G401.6 (cell line): ENCODE measurements around the gene ARHGEF4.

Experiments
- FAIRE-seq: peaks from 2 replicates; lab custom pipeline; 2012; peaks lifted over from hg19 to GRCh38; lab: Jason Lieb, UNC

ARHGEF4 gene

GRCh38 chr2:130851624-130852382 is 15.1 kb downstream of the ARHGEF4 start:
- FAIRE-seq, result no peak

DNA sequence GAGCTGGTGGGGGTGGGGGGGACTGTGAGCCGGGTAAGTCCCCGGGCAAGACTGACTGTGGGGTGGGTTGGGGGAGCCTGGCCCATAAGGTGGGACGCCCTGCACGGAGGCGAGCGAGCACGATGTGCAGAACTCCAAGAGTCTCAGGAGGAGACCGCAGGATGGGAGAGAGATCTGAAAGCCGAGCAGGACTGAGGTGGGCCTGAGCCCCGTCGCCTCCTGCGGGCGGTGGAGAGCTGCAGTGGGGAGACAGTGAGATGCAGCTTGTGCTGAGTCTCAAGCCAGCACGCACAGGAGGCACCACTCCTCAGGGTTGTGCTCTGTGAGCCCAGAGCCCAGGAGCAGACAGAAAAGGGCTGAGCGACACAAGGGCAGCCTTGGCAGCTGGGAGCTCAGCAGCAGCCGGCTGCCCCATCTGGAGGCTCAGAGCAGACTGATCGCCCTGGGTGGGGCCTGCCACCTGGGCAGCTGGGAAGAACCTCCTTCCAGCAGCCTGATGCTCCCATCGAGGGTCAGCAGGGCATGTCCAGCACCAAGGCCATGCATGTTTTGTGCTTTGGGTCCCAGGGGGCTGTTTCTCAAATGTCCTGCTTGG is 15.9 kb downstream of the ARHGEF4 start:
- no peak for FAIRE-seq

DNA sequence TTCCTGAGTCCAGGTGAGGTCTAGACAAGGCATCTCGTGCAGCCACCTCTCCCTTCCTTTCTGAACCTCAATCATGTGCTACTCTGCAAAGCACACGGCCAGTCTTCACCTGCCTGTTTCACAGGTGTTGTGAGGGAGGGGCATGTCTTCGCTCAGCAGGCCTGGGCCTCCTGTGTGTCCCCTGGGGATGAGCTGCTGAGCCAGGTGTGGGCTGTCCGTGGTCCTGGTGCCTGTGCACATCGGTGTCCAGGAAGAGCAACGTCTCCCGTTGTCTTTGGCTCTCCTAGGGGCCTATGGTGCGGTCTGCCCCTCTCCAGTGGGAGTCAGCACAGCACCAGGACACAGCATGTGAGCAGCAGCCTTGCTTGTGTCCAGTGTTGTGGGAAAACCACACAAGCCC is 16.7 kb downstream of the ARHGEF4 start:
- no peak for FAIRE-seq

- no peak for FAIRE-seq
Measured at GRCh38 chr2:130854301-130854700, 17.6 kb downstream of the ARHGEF4 start.

DNA sequence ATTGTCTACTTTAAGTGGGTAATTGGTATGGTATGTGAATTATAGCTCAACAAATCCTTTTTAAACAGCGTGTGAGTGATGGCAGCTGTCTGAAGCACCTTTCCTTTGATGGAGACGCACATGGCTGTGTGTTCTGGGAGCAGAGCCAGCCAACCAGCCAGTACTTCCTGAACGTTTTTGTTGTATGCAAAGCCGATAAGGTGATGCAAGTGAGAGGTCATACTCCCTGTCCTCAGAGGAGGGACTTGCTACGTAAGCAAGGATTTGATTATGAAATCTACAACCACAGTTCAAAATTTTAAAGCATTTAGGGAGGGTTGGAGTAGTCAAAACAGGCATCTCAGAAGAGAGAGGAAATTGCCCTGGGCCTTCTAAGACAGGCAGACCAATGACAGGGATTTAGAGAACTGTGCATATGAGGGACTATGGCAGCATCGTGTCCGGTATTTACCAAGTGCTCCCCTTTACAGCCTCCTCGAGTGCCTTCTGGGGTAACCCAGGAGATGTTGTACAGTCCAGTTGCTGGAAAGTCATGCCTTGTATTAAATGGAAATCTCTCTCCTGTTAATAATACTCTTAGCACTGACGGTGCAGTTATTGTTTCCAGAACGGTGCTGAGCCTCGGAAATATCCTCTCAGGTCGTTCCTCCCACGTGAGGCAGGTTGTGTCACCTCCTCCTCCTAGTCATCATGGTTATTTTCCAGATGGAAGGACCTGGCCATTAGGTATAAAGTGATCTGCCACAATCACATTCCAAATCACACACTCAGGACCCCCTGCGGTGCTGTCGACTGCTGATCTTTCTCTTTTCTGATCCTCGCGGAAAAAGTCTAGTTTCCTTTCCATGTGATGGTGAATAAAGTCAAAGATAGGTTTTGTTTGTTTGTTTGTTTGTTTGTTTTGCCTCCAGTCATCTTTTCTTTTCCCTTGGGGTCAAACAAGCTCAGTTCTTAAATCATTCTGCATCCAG is 28.4 kb downstream of the ARHGEF4 start:
- no peak for FAIRE-seq

- no peak for FAIRE-seq
Measured at GRCh38 chr2:130869441-130870160, 32.9 kb downstream of the ARHGEF4 start.

DNA sequence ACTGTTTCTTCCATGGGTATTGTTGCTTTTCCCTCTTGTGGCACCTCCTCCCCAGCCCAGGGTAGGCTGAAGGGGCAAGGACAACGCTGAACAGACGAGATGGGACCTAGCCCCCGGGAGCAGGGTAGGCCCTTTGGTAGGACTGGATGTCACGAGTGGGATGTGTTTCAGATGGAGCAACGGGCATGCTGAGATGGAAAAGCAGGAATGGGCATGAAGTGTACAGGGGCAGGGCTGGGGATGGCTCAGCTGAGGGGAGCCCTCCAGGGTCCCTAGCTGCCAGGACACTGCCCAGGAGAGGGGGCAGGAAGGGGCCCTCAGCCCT is 33.4 kb downstream of the ARHGEF4 start:
- no peak for FAIRE-seq

GRCh38 chr2:130870779-130871178 is 34.1 kb downstream of the ARHGEF4 start:
- no peak for FAIRE-seq

DNA sequence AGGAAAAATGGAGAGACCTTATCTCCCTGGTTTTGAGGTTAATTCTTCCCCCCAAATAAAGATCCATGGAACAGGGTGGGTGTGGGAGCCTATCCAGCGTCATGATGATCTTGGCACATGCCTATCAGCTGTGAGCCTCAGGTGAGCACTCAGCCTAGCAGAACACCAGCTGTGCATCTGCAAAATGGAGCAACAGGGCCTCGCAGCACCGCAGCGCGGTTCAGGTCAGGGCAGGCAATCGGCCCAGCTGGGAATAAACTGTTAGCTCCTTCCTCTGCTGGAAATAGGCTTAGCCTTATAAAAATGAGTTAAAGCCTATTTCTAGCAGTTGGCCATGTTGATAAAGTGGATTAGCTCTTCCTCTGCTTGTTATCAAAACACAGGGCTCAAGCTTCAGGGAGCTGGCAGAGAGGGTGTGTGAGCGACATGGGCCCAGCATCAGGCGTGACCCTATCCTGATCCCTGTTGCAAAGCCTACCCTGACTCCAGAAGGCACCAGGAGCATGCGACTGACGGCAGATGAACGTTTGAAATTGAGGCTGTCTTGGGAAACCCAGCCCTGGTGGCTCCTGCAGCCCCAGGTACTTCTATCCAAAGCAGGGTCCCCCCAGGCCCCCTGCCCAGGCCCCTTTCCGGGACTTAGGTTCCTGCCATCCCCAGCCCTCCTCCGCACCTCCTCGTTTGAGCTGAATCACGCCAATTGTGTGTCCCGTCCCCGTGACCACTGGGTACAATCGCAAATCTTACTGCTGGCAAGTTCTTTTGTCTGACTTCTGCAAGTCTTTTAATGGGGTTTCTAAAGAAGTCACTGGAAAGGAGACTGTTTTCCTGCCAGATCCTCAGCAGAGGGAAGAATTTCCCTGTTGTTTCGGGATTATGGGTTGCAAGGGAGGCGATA is 35.4 kb downstream of the ARHGEF4 start:
- FAIRE-seq, result no peak

- no peak for FAIRE-seq
Measured at GRCh38 chr2:130872741-130873125, 36.0 kb downstream of the ARHGEF4 start.

- FAIRE-seq, result no peak
Measured at GRCh38 chr2:130873700-130874346, 37.1 kb downstream of the ARHGEF4 start.

DNA sequence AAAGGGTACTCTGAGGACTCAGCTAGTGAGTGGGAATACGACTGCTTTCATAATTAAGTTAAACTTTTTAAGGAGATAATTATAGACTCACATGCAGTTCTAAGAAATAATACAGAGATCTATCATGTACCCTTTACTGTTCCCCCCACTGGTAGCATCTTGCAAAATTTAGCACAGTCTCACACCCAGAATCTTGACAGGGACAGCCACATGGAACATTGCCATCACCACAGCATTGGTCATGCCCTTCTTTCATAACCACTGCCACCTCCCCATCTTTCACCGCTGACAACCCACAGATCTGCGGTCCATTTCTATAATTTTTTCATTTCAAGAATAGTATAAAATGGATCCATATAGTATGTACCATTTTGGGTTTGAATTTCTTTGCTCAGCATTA is 37.8 kb downstream of the ARHGEF4 start:
- FAIRE-seq, result no peak

DNA sequence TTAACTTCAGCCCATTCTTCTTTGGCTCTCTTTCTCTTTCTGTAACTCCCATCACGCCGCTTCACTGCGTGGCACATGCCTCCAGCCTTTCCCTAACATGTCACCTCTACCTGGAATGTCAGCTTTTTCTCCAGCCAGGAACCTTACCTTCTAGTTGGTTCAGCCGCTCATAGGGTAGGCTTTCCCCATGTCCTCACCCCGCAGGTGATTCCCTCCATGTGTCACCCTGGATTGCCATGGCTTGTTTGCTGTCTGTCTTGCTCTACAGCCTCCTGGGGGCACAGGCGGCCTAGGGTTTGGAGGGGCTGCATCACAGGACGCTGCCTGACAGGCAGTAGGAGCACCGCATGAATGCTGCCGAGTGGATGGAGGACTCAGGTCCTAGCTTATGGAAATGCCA is 39.2 kb downstream of the ARHGEF4 start:
- FAIRE-seq, result no peak

- FAIRE-seq, result no peak
Measured at GRCh38 chr2:130877258-130877657, 40.5 kb downstream of the ARHGEF4 start.

DNA sequence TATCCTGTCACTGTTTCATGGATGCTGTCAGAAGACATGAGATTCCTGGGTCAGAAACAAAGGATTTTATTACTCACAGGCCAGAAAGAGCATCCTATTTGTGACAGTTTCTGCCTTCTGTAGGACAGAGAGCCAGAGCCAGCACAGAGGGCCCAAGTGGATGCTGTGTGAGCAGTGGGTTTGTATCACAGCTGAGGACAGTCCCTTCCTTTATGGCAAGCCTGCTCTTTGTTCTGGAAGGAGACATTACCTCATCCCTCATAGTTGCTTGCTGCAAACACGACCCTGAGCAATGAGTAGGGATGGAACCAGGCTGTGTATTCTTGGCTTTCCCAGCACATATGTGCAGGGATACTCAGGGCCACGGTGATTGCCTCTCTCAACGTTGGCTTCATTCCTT is 41.6 kb downstream of the ARHGEF4 start:
- no peak for FAIRE-seq

DNA sequence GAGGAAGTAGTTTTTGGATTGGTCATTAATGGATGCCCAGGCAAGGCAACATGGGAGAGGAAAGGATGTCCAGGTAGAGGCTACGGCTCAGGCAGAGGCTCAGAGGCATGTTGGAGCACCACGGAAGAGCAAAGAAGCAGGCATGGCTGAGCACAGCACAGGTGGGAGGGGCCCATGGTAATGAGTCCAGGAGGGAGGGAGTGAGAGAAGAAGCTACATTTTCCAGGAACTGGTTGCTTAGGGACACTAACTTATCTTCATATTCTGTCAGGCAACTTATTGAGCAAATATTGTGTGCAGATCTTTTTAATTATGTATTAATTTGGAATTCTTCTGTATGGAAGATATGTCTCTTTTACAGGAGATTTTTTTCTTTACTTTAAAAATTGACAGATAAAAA is 42.2 kb downstream of the ARHGEF4 start:
- FAIRE-seq, result no peak

- no peak for FAIRE-seq
Measured at GRCh38 chr2:130882111-130882690, 45.5 kb downstream of the ARHGEF4 start.

DNA sequence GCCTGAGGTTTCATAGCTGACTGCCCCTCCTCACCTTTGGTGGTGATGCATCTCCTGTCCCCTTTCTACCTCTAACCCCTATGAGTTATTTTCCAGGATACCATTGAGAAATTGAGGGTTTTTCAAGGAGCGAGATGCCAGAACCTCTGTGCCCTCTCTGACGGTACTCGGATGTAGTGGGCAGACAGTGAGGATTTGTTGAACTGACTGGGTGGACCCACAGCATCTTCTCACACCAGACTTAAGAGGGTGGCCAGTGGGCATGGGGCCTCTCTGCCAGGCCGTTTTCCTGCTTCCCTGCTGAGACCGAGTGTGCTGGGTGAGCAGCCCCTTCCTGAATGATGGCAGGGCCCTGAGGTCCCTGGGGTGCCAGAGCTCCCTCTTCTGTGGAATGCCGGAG is 46.3 kb downstream of the ARHGEF4 start:
- no peak for FAIRE-seq

GRCh38 chr2:130883496-130883895 is 46.8 kb downstream of the ARHGEF4 start:
- FAIRE-seq, result no peak

DNA sequence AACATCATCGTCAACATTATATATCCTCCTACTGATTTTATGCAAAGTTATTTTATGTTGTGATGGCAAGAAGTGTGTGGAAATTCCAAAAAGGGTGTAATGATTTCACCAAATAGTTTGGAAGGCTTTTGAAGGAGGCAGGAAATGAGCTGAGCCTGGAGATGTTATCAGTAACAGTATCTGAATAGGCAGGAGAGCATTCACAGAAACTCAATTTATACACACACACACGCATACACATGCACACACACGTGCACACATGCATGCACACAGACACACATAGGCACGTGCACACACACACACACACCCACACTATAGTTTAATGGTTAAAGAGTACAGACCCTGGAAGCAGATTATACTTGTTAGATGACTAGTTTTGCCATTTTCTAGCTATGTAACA is 47.3 kb downstream of the ARHGEF4 start:
- FAIRE-seq, result no peak

- FAIRE-seq, result no peak
Measured at GRCh38 chr2:130884503-130884902, 47.8 kb downstream of the ARHGEF4 start.
